Neuronal stem cell (in vitro differentiated cells): ENCODE data around the gene CD200.
A peak's percentile ranks its signal among the peaks of the same experiment; 100 is the strongest.

Experiments used
- DNase-seq: peaks from one replicate; pipeline ENCODE4 v3.0.0-alpha.2; 2013; ENCODE audit warnings: low spot score
- H2AFZ ChIP-seq: one replicate; pipeline ENCODE4 v1.6.1; 2013; ENCODE audit warnings: mild to moderate bottlenecking, low read length, inconsistent platforms
- H2AK5ac ChIP-seq: 2 replicates; pipeline ENCODE4 v1.6.1; 2013; ENCODE audit warnings: low read depth, mild to moderate bottlenecking, inconsistent platforms, low read length, moderate library complexity, mixed read lengths
- H2BK120ac ChIP-seq: 2 replicates; pipeline ENCODE4 v1.6.1; 2013; ENCODE audit warnings: low read depth, mild to moderate bottlenecking, inconsistent platforms, low read length, moderate library complexity, mixed read lengths
- H2BK12ac ChIP-seq: one replicate; pipeline ENCODE4 v1.6.1; 2013; ENCODE audit warnings: low read length, inconsistent platforms
- H2BK15ac ChIP-seq: 2 replicates; pipeline ENCODE4 v1.6.1; 2013; ENCODE audit warnings: mild to moderate bottlenecking, low read length, inconsistent platforms, mixed read lengths
- H2BK5ac ChIP-seq: one replicate; pipeline ENCODE4 v1.6.1; 2013; ENCODE audit warnings: inconsistent platforms, mild to moderate bottlenecking, low read length, moderate library complexity
- H3K14ac ChIP-seq: one replicate; pipeline ENCODE4 v1.6.1; 2013; ENCODE audit warnings: low read length, inconsistent platforms
- H3K18ac ChIP-seq: 2 replicates; pipeline ENCODE4 v1.6.1; 2013; ENCODE audit warnings: low read length, inconsistent platforms
- H3K23ac ChIP-seq: 2 replicates; pipeline ENCODE4 v1.6.1; 2013; ENCODE audit warnings: low read depth, mild to moderate bottlenecking, mixed read lengths, low read length, inconsistent platforms; ENCODE audit not compliant: poor library complexity
- H3K27ac ChIP-seq: replicated peaks from 3 replicates; pipeline ENCODE4 v1.5.1; 2013; ENCODE audit warnings: low read length, inconsistent platforms
- H3K27me3 ChIP-seq, 3 experiments: 2 replicates each; pipeline ENCODE4 v1.6.1; 2013; ENCODE audit warnings: low read length in 3 of 3, mild to moderate bottlenecking in 2 of 3, inconsistent platforms in 1 of 3, low read depth in 1 of 3, mixed read lengths in 1 of 3, moderate library complexity in 1 of 3; ENCODE audit not compliant: control insufficient read depth in 3 of 3, insufficient read depth in 3 of 3
- H3K36me3 ChIP-seq, 2 donors: replicated peaks in 1 of 2; 2 replicates each; pipeline ENCODE4 v1.6.1; 2013; ENCODE audit warnings: low read length in 2 of 2; ENCODE audit not compliant: control insufficient read depth in 2 of 2, insufficient read depth in 2 of 2
- H3K4ac ChIP-seq: 2 replicates; pipeline ENCODE4 v1.6.1; 2013; ENCODE audit warnings: inconsistent platforms, mild to moderate bottlenecking, low read length, moderate library complexity
- H3K4me1 ChIP-seq, 2 donors: 1 replicate in 1 of 2; 2 replicates in 1 of 2; pipeline ENCODE4 v1.6.1; 2013; ENCODE audit warnings: low read length in 2 of 2, low read depth in 1 of 2; ENCODE audit not compliant: control insufficient read depth in 2 of 2, insufficient read depth in 1 of 2
- H3K4me2 ChIP-seq: one replicate; pipeline ENCODE4 v1.6.1; 2013; ENCODE audit warnings: mild to moderate bottlenecking, low read length, inconsistent platforms; ENCODE audit not compliant: insufficient read depth, poor library complexity, severe bottlenecking
- H3K4me3 ChIP-seq, 2 donors: 2 replicates each; pipeline ENCODE4 v1.5.1; 2013; ENCODE audit warnings: low read length in 2 of 2, mild to moderate bottlenecking in 2 of 2, inconsistent platforms in 1 of 2, moderate library complexity in 1 of 2
- H3K79me1 ChIP-seq: one replicate; pipeline ENCODE4 v1.6.1; 2013; ENCODE audit warnings: low read depth, mild to moderate bottlenecking, inconsistent platforms, low read length, moderate library complexity
- H3K9ac ChIP-seq: one replicate; pipeline ENCODE4 v1.6.1; 2013; ENCODE audit warnings: mild to moderate bottlenecking, low read depth, low read length, inconsistent platforms; ENCODE audit not compliant: poor library complexity
- H3K9me3 ChIP-seq, 2 donors: replicated peaks in 1 of 2; 2 replicates each; pipeline versions ENCODE3 to v1.6.1; 2013; ENCODE audit warnings: low read length in 2 of 2, mild to moderate bottlenecking in 2 of 2, inconsistent platforms in 1 of 2, low read depth in 1 of 2, mixed read lengths in 1 of 2, moderate library complexity in 1 of 2; ENCODE audit not compliant: control insufficient read depth in 2 of 2, insufficient read depth in 1 of 2
- H4K8ac ChIP-seq: one replicate; pipeline ENCODE4 v1.6.1; 2013; ENCODE audit warnings: low read depth, mild to moderate bottlenecking, inconsistent platforms, low read length, moderate library complexity
- H4K91ac ChIP-seq: one replicate; pipeline ENCODE4 v1.6.1; 2013; ENCODE audit warnings: low read length, low read depth, mild to moderate bottlenecking, inconsistent platforms; ENCODE audit not compliant: poor library complexity
- WGBS, 2 donors: extraction: QIAGEN DNeasy Blood & Tissue Kit; methylation state at CpG; one replicate each; pipeline ENCODE4 v1.1.7; 2013; ENCODE audit warnings: missing lambda C conversion rate in 2 of 2, mixed read lengths in 1 of 2; ENCODE audit not compliant: insufficient read length in 2 of 2, insufficient replicate concordance in 1 of 2; ENCODE audit errors: extremely low coverage in 2 of 2; 5-methylcytosine and 5-hydroxymethylcytosine counted together

CD200 gene

GRCh38 chr3:112333381-112334317 lies 693 bp downstream of the CD200 start:
- Histone ChIP-seq H4K91ac (peak overlapping the region; percentile 59), H3K4me3 (peak overlapping the region; percentile 64 to 94), H2AK5ac (no peak overlapping the region), H3K79me1 (no peaks in the 10 kb centered on the region), H3K9me3 (peaks cover 0 to 6% of the 10 kb centered on the region in 2 donors), H3K23ac (peak overlapping the region; percentile 88), H2AFZ (peak overlapping the region; percentile 95), H3K18ac (peak overlapping the region; percentile 94), H3K9ac (peak overlapping the region; percentile 98), H2BK15ac (no peak overlapping the region), H3K27ac (peak overlapping the region; percentile 86), H2BK120ac (no peak overlapping the region), H2BK5ac (peak overlapping the region; percentile 97), H3K36me3 (peaks cover 0 to 23% of the 10 kb centered on the region in 2 donors), H3K4me1 (peaks cover 2 to 11% of the 10 kb centered on the region in 2 donors), H4K8ac (no peak overlapping the region), H3K4ac (no peak overlapping the region), H2BK12ac (no peak overlapping the region), H3K27me3 (no peaks in the 10 kb centered on the region), H3K4me2 (peak overlapping the region; percentile 56), H3K14ac (peak overlapping the region; percentile 79)
- no CpG with 5 or more reads among the region's 23 CpGs for WGBS, 2 donors
- DNase-seq: no peak

GRCh38 chr3:112334691-112335433 lies 1.9 kb downstream of the CD200 start:
- Histone ChIP-seq H2BK12ac (no peak overlapping the region), H2BK15ac (no peak overlapping the region), H3K9ac (no peak overlapping the region), H3K4me2 (no peak overlapping the region), H2AK5ac (no peak overlapping the region), H3K4me3 (peak overlapping the region in 1 of 2 donors; percentile 64), H2BK5ac (no peak overlapping the region), H3K27me3 (no peaks in the 10 kb centered on the region), H4K8ac (no peak overlapping the region), H3K14ac (no peak overlapping the region), H3K79me1 (no peaks in the 10 kb centered on the region), H3K23ac (no peak overlapping the region), H3K27ac (no peak overlapping the region), H2BK120ac (no peak overlapping the region), H3K9me3 (peaks cover 0 to 6% of the 10 kb centered on the region in 2 donors), H3K36me3 (peaks cover 0 to 23% of the 10 kb centered on the region in 2 donors), H2AFZ (peak overlapping the region; percentile 95), H3K18ac (no peak overlapping the region), H3K4ac (no peak overlapping the region), H3K4me1 (peaks cover 2 to 16% of the 10 kb centered on the region in 2 donors), H4K91ac (no peak overlapping the region)
- no CpG with 5 or more reads among the region's 6 CpGs for WGBS, 2 donors
- DNase-seq: no peak

- Histone ChIP-seq H3K4me3 (no peak overlapping the region), H2AK5ac (no peak overlapping the region), H3K9me3 (peaks cover 0 to 6% of the 10 kb centered on the region in 2 donors), H3K14ac (no peak overlapping the region), H4K8ac (no peak overlapping the region), H3K18ac (no peak overlapping the region), H2BK12ac (no peak overlapping the region), H4K91ac (no peak overlapping the region), H2BK5ac (no peak overlapping the region), H3K79me1 (no peaks in the 10 kb centered on the region), H3K36me3 (peaks cover 0 to 23% of the 10 kb centered on the region in 2 donors), H3K23ac (no peak overlapping the region), H3K27ac (no peak overlapping the region), H3K4ac (no peak overlapping the region), H3K4me1 (peaks cover 2 to 16% of the 10 kb centered on the region in 2 donors), H2BK120ac (no peak overlapping the region), H2AFZ (no peak overlapping the region), H2BK15ac (no peak overlapping the region), H3K27me3 (no peaks in the 10 kb centered on the region), H3K9ac (no peak overlapping the region), H3K4me2 (no peak overlapping the region)
- DNase-seq: no peak
- WGBS, 2 donors: no CpG with 5 or more reads among the region's 2 CpGs
These were observed 2.5 kb downstream of the CD200 start for GRCh38 chr3:112335434-112335781.
